Activated naive CD4-positive, alpha-beta T cell treated with anti-CD3 and anti-CD28 coated beads for 36 hours (primary cell): ENCODE data around the gene ZNF117. TPM values are rescaled to one million over a fixed set of nuclear protein-coding genes. Genes with fewer than 3 reads are reported as not detected.
"Not testable (repeated sequence)": the region's sequence is repeated elsewhere in the genome, so short reads cannot be mapped to it uniquely, and the experiment has no call there.

ENCODE experiments used
- CTCF ChIA-PET: fragments of 350-600 bp; sonication (Branson Sonifier 250); formaldehyde crosslinking; loops from one replicate; lab custom pipeline; 2021; ENCODE audit warnings: antibody characterized with exemption; lab: Charles Lee
- DNase-seq: peaks from one replicate; pipeline ENCODE4 v3.0.0-alpha.2; 2020
- H3K27ac Mint-ChIP-seq: one replicate; pipeline ENCODE4 v1.8.0; 2021; ENCODE audit warnings: mild to moderate bottlenecking, mixed read lengths
- H3K27me3 Mint-ChIP-seq: one replicate; pipeline ENCODE4 v1.8.0; 2021; ENCODE audit warnings: low read depth, mixed read lengths
- H3K36me3 Mint-ChIP-seq: one replicate; pipeline ENCODE4 v1.8.0; 2021; ENCODE audit warnings: low read depth, mixed read lengths
- H3K4me1 Mint-ChIP-seq: one replicate; pipeline ENCODE4 v1.8.0; 2021; ENCODE audit warnings: low read depth, mixed read lengths
- H3K4me3 Mint-ChIP-seq: one replicate; pipeline ENCODE4 v1.8.0; 2021; ENCODE audit warnings: mild to moderate bottlenecking, moderate library complexity, mixed read lengths
- H3K9me3 Mint-ChIP-seq: one replicate; pipeline ENCODE4 v1.8.0; 2021; ENCODE audit warnings: mixed read lengths
- intact Hi-C: fragments of 100-400 bp; cut with micrococcal nuclease; formaldehyde crosslinking; loops from one replicate; pipeline ENCODE4 v1.15.1; 2023
- total RNA-seq, 2 experiments: library from RNA; stranded (reverse); gene quantifications; one replicate each; pipeline ENCODE4 v1.2.3, GENCODE V29; 2021

The ZNF117 gene
- total RNA-seq, 2 experiments from 2014 or later = 1.7 to 1.8 TPM

DNA sequence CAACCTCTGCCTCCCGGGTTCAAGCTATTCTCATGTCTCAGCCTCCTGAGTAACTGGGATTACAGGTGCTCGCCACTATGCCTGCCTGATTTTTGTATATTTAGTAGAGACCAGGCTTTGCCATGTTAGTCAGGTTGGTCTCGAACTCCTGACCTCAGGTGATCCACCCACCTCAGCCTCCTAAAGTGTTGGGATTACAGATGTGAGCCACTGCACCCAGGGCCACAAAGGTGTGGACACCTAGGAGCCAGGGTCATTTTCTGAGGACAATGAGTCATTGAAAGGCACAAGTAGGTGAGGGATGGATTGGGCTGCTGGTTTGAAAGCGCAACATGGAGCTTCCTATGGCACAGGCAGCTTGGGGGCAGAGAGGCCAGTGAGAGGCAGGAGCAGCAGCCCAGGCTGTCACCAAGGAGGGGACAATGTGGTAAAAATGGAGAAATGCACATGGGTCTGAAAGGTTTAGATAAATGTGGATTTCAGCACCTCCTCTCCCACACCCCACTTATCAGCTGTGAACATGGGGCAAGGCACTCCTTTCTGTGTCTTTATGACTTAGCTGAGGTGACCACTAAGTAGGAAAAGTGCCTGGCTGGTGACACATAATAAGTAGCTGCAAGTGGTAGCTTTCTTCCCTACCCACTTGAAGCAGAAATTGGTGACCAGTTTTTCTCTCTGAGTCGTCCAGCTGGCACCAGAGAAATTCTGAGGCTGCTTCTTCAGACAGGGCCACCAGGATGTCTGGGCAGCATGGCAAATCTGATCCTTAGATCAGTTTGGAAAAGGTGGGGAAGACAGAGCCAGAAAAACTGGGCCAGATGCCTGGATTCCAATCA lies 46.0 kb downstream of the ZNF117 start:
- H3K4me1 Mint-ChIP-seq, H3K36me3 Mint-ChIP-seq, H3K4me3 Mint-ChIP-seq, DNase-seq, H3K27ac Mint-ChIP-seq, intact Hi-C loops, H3K9me3 Mint-ChIP-seq: not testable (repeated sequence)
- peaks cover 40% of the 10 kb centered on the region for H3K27me3 Mint-ChIP-seq
- CTCF ChIA-PET = interaction anchor here (1.2 kb wide), 1 partner anchor 17 kb away, joined by 4 read pairs; no protein-coding TSS in a partner anchor

DNA sequence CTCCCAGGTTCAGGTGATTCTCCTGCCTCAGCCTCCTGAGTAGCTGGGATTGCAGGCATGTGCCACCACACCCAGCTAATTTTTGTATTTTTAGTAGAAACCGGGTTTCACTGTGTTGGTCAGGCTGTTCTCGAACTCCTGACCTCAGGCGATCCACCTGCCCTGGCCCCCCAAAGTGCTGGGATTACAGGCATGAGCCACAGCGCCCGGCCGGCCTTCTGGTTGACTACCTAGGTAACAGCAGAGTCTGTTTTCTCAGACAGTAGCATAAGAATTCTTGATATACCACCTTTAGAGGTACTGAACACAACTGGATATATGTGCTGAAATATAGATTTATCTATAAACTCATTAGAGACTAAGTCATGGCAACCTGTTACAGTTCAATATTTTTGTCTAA lies 50.8 kb downstream of the ZNF117 start:
- H3K27ac Mint-ChIP-seq, CTCF ChIA-PET, H3K27me3 Mint-ChIP-seq, intact Hi-C loops, H3K36me3 Mint-ChIP-seq, DNase-seq, H3K4me3 Mint-ChIP-seq, H3K4me1 Mint-ChIP-seq: not testable (repeated sequence)
- peaks cover 16% of the 10 kb centered on the region for H3K9me3 Mint-ChIP-seq

DNA sequence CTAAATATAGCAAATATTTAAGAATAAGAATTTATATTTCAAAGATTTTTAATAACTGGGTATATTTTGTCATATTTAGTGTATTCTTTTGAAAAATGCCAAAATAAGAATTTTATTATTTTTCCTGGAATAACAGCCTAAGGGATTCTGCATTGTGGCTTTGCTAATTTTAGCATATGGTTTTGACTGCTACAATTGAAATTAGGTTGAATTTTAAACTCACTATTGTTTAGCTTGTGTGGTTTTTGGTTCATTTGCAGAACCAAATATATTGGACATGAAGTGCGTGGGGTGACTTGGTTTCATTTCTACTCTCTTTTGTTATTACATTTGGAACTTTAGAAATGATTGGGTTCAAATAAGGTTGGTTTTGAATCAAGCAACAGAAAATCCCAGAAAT lies 52.3 kb downstream of the ZNF117 start:
- Mint-ChIP-seq H3K4me1 (no peaks in the 10 kb centered on the region), H3K9me3 (peaks cover 16% of the 10 kb centered on the region), H3K27ac (no peak overlapping the region), H3K36me3 (peaks cover 4% of the 10 kb centered on the region), H3K4me3 (no peak overlapping the region), H3K27me3 (no peaks in the 10 kb centered on the region)
- CTCF ChIA-PET = interaction anchor here (0.6 kb wide), 2 partner anchors 204 to 637 kb away, joined by 3 read pairs; no protein-coding TSS in a partner anchor
- no peak for DNase-seq
- intact Hi-C loops = no loop called here

DNA sequence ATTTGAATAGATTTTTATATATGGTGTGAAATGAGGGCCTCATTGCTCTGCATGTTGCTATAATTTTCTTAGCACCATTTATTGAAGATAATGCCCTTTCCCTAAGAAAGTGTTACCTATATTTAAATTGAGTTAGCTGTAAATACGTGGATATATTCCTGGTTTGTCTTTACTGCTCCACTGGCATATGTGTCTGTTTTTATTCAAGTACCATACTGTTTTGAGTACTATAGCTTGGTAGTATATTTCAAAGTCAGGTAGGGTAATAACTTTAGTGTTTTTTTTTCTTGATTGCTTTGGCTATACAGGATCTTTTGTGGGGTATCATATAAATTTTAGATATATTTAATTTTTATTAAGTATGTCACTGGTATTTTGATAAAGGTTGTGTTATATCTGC lies 56.4 kb downstream of the ZNF117 start:
- no peak overlapping the region for H3K4me3 Mint-ChIP-seq
- CTCF ChIA-PET = no interaction called here
- H3K4me1 Mint-ChIP-seq = no peaks in the 10 kb centered on the region
- peaks cover 13% of the 10 kb centered on the region for H3K36me3 Mint-ChIP-seq
- H3K9me3 Mint-ChIP-seq = peaks cover 31% of the 10 kb centered on the region
- H3K27ac Mint-ChIP-seq = no peak overlapping the region
- DNase-seq = no peak
- intact Hi-C loops = no loop called here
- no peaks in the 10 kb centered on the region for H3K27me3 Mint-ChIP-seq

DNA sequence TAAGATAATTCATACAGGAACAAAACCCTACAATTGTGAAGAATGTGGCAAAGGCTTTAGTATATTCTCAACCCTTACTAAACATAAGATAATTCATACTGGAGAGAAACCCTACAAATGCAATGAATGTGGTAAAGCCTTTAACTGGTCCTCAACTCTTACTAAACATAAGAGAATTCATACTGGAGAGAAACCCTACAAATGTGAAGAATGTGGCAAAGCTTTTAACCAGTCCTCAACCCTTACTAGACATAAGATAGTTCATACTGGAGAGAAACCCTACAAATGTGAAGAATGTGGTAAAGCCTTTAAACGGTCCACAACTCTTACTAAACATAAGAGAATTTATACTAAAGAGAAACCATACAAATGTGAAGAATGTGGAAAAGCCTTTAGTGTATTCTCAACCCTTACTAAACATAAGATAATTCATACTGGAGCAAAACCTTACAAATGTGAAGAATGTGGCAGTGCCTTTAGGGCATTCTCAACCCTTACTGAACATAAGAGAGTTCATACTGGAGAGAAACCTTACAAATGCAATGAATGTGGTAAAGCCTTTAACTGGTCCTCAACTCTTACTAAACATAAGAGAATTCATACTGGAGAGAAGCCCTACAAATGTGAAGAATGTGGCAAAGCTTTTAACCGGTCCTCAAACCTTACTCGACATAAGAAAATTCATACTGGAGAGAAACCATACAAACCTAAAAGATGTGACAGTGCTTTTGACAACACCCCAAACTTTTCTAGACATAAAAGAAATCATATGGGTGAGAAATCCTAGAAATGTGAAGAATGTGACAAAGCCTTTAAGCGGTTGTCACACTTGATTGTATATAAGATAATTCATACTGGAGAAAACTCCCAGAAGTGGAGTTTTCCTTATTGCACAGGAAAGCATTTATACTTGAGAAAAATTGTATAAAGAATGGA lies 62.3 kb downstream of the ZNF117 start:
- H3K4me3 Mint-ChIP-seq, intact Hi-C loops, H3K27ac Mint-ChIP-seq, H3K27me3 Mint-ChIP-seq, DNase-seq, CTCF ChIA-PET, H3K4me1 Mint-ChIP-seq: not testable (repeated sequence)
- Mint-ChIP-seq H3K36me3 (peaks cover 62% of the 10 kb centered on the region), H3K9me3 (peaks cover 52% of the 10 kb centered on the region)

Other genes starting within 250 kb of the ZNF117 start
- 10 to 100 TPM; 10.6 to 10.7 TPM for gene ZNF138, start 196.6 kb downstream of the ZNF117 start, total RNA-seq
- gene ZNF273, start 87.8 kb downstream of the ZNF117 start, total RNA-seq = 10 to 100 TPM; 10.9 to 12.3 TPM
- gene ERV3-1, start 15.7 kb upstream of the ZNF117 start, total RNA-seq = 10 to 100 TPM in 1 of 2 experiments, 1 to 10 TPM in 1; 8.9 to 10.6 TPM